ENCODE results near the gene SPINK1.

Gene SPINK1

GRCh38 chr5:147853372-147853987, 22.0 kb upstream of the SPINK1 start:
- Histone ChIP-seq H3K4me1 (ENCODE audit: control insufficient read depth, low read depth, low read length) (no peaks in the 10 kb centered on the region), H3K23ac (ENCODE audit: low read length) (no peak overlapping the region), H2BK5ac (ENCODE audit: low read length) (no peak overlapping the region), H3K79me2 (ENCODE audit: control insufficient read depth, insufficient read depth, low read length) (no peaks in the 10 kb centered on the region), H3K4me3 (ENCODE audit: low read length) (no peak overlapping the region), H3K4me2 (ENCODE audit: low read length) (no peak overlapping the region), H2AK5ac (ENCODE audit: low read length) (no peak overlapping the region), H3K9ac (ENCODE audit: low read length) (no peak overlapping the region), H4K5ac (ENCODE audit: low read length) (no peak overlapping the region), H2BK120ac (ENCODE audit: low read depth, low read length) (no peak overlapping the region), H3K56ac (ENCODE audit: low read length) (no peak overlapping the region), H3K18ac (ENCODE audit: low read length) (no peak overlapping the region), H2BK15ac (replicated peaks; ENCODE audit: low read depth) (no peak overlapping the region), H3K4ac (ENCODE audit: low read depth, low read length) (no peak overlapping the region), H3K27ac (ENCODE audit: low read depth, low read length) (no peak overlapping the region), H3K27me3 (ENCODE audit: insufficient read depth, low read length, poor library complexity) (no peaks in the 10 kb centered on the region), H3K36me3 (ENCODE audit: control insufficient read depth, insufficient read depth, low read length) (no peaks in the 10 kb centered on the region), H3K79me1 (ENCODE audit: low read length) (no peaks in the 10 kb centered on the region), H4K8ac (ENCODE audit: low read depth, low read length) (no peak overlapping the region)
- no CpG with 5 or more reads among the region's 3 CpGs for WGBS (ENCODE audit: extremely low coverage, insufficient coverage, low lambda C conversion rate)
- DNase-seq = no peak

- no peaks in the 10 kb centered on the region for H3K79me2 ChIP-seq (ENCODE audit: control insufficient read depth, insufficient read depth, low read length)
- H3K56ac ChIP-seq (ENCODE audit: low read length) = no peak overlapping the region
- DNase-seq = no peak
- no peak overlapping the region for H3K18ac ChIP-seq (ENCODE audit: low read length)
- no CpG with 5 or more reads among the region's 3 CpGs for WGBS (ENCODE audit: extremely low coverage, insufficient coverage, low lambda C conversion rate)
- no peaks in the 10 kb centered on the region for H3K36me3 ChIP-seq (ENCODE audit: control insufficient read depth, insufficient read depth, low read length)
- H3K4ac ChIP-seq (ENCODE audit: low read depth, low read length) = no peak overlapping the region
- H2BK5ac ChIP-seq (ENCODE audit: low read length) = no peak overlapping the region
- H4K5ac ChIP-seq (ENCODE audit: low read length) = no peak overlapping the region
- H3K27ac ChIP-seq (ENCODE audit: low read depth, low read length) = no peak overlapping the region
- no peaks in the 10 kb centered on the region for H3K4me1 ChIP-seq (ENCODE audit: control insufficient read depth, low read depth, low read length)
- no peak overlapping the region for H4K8ac ChIP-seq (ENCODE audit: low read depth, low read length)
- H3K4me2 ChIP-seq (ENCODE audit: low read length) = no peak overlapping the region
- H3K27me3 ChIP-seq (ENCODE audit: insufficient read depth, low read length, poor library complexity) = no peaks in the 10 kb centered on the region
- H2BK120ac ChIP-seq (ENCODE audit: low read depth, low read length) = no peak overlapping the region
- no peak overlapping the region for H2BK15ac ChIP-seq (replicated peaks; ENCODE audit: low read depth)
- no peak overlapping the region for H3K9ac ChIP-seq (ENCODE audit: low read length)
- no peak overlapping the region for H2AK5ac ChIP-seq (ENCODE audit: low read length)
- no peak overlapping the region for H3K23ac ChIP-seq (ENCODE audit: low read length)
- H3K79me1 ChIP-seq (ENCODE audit: low read length) = no peaks in the 10 kb centered on the region
- no peak overlapping the region for H3K4me3 ChIP-seq (ENCODE audit: low read length)
Measured at GRCh38 chr5:147852365-147852764, 20.9 kb upstream of the SPINK1 start.

GRCh38 chr5:147851578-147851977, 20.1 kb upstream of the SPINK1 start:
- no peaks in the 10 kb centered on the region for H3K79me2 ChIP-seq (ENCODE audit: control insufficient read depth, insufficient read depth, low read length)
- no peak overlapping the region for H3K56ac ChIP-seq (ENCODE audit: low read length)
- H3K4ac ChIP-seq (ENCODE audit: low read depth, low read length) = no peak overlapping the region
- H3K27ac ChIP-seq (ENCODE audit: low read depth, low read length) = no peak overlapping the region
- no peaks in the 10 kb centered on the region for H3K79me1 ChIP-seq (ENCODE audit: low read length)
- no peak for DNase-seq
- no peak overlapping the region for H3K4me3 ChIP-seq (ENCODE audit: low read length)
- no peak overlapping the region for H3K4me2 ChIP-seq (ENCODE audit: low read length)
- no peak overlapping the region for H3K9ac ChIP-seq (ENCODE audit: low read length)
- no peak overlapping the region for H2AK5ac ChIP-seq (ENCODE audit: low read length)
- no peak overlapping the region for H2BK5ac ChIP-seq (ENCODE audit: low read length)
- no peaks in the 10 kb centered on the region for H3K4me1 ChIP-seq (ENCODE audit: control insufficient read depth, low read depth, low read length)
- H4K5ac ChIP-seq (ENCODE audit: low read length) = no peak overlapping the region
- no peak overlapping the region for H2BK120ac ChIP-seq (ENCODE audit: low read depth, low read length)
- no CpG with 5 or more reads among the region's 3 CpGs for WGBS (ENCODE audit: extremely low coverage, insufficient coverage, low lambda C conversion rate)
- H3K27me3 ChIP-seq (ENCODE audit: insufficient read depth, low read length, poor library complexity) = no peaks in the 10 kb centered on the region
- no peak overlapping the region for H4K8ac ChIP-seq (ENCODE audit: low read depth, low read length)
- no peaks in the 10 kb centered on the region for H3K36me3 ChIP-seq (ENCODE audit: control insufficient read depth, insufficient read depth, low read length)
- H2BK15ac ChIP-seq (replicated peaks; ENCODE audit: low read depth) = no peak overlapping the region
- no peak overlapping the region for H3K23ac ChIP-seq (ENCODE audit: low read length)
- H3K18ac ChIP-seq (ENCODE audit: low read length) = no peak overlapping the region

- no peak overlapping the region for H2BK15ac ChIP-seq (replicated peaks; ENCODE audit: low read depth)
- no peak overlapping the region for H2AK5ac ChIP-seq (ENCODE audit: low read length)
- no peak overlapping the region for H3K56ac ChIP-seq (ENCODE audit: low read length)
- no peak overlapping the region for H3K9ac ChIP-seq (ENCODE audit: low read length)
- H3K4me3 ChIP-seq (ENCODE audit: low read length) = no peak overlapping the region
- H3K4me2 ChIP-seq (ENCODE audit: low read length) = no peak overlapping the region
- no peak overlapping the region for H3K4ac ChIP-seq (ENCODE audit: low read depth, low read length)
- H3K27me3 ChIP-seq (ENCODE audit: insufficient read depth, low read length, poor library complexity) = no peaks in the 10 kb centered on the region
- no peak overlapping the region for H4K8ac ChIP-seq (ENCODE audit: low read depth, low read length)
- no peak overlapping the region for H3K23ac ChIP-seq (ENCODE audit: low read length)
- WGBS (ENCODE audit: extremely low coverage, insufficient coverage, low lambda C conversion rate) = no CpG with 5 or more reads among the region's 2 CpGs
- no peaks in the 10 kb centered on the region for H3K79me1 ChIP-seq (ENCODE audit: low read length)
- no peak for DNase-seq
- no peaks in the 10 kb centered on the region for H3K79me2 ChIP-seq (ENCODE audit: control insufficient read depth, insufficient read depth, low read length)
- H4K5ac ChIP-seq (ENCODE audit: low read length) = no peak overlapping the region
- H2BK5ac ChIP-seq (ENCODE audit: low read length) = no peak overlapping the region
- no peak overlapping the region for H3K27ac ChIP-seq (ENCODE audit: low read depth, low read length)
- H3K4me1 ChIP-seq (ENCODE audit: control insufficient read depth, low read depth, low read length) = no peaks in the 10 kb centered on the region
- H3K18ac ChIP-seq (ENCODE audit: low read length) = no peak overlapping the region
- H2BK120ac ChIP-seq (ENCODE audit: low read depth, low read length) = no peak overlapping the region
- H3K36me3 ChIP-seq (ENCODE audit: control insufficient read depth, insufficient read depth, low read length) = no peaks in the 10 kb centered on the region
Measured at GRCh38 chr5:147849226-147849625, 17.8 kb upstream of the SPINK1 start.

GRCh38 chr5:147845618-147846017, 14.1 kb upstream of the SPINK1 start:
- Histone ChIP-seq H3K18ac (ENCODE audit: low read length) (no peak overlapping the region), H4K5ac (ENCODE audit: low read length) (no peak overlapping the region), H3K4ac (ENCODE audit: low read depth, low read length) (no peak overlapping the region), H4K8ac (ENCODE audit: low read depth, low read length) (no peak overlapping the region), H2AK5ac (ENCODE audit: low read length) (no peak overlapping the region), H2BK120ac (ENCODE audit: low read depth, low read length) (no peak overlapping the region), H2BK15ac (replicated peaks; ENCODE audit: low read depth) (no peak overlapping the region), H3K27ac (ENCODE audit: low read depth, low read length) (no peak overlapping the region), H3K4me2 (ENCODE audit: low read length) (no peak overlapping the region), H3K23ac (ENCODE audit: low read length) (no peak overlapping the region), H3K9ac (ENCODE audit: low read length) (no peak overlapping the region), H3K79me1 (ENCODE audit: low read length) (no peaks in the 10 kb centered on the region), H3K56ac (ENCODE audit: low read length) (no peak overlapping the region), H3K36me3 (ENCODE audit: control insufficient read depth, insufficient read depth, low read length) (no peaks in the 10 kb centered on the region), H3K79me2 (ENCODE audit: control insufficient read depth, insufficient read depth, low read length) (no peaks in the 10 kb centered on the region), H3K4me1 (ENCODE audit: control insufficient read depth, low read depth, low read length) (no peaks in the 10 kb centered on the region), H2BK5ac (ENCODE audit: low read length) (no peak overlapping the region), H3K4me3 (ENCODE audit: low read length) (no peak overlapping the region), H3K27me3 (ENCODE audit: insufficient read depth, low read length, poor library complexity) (no peaks in the 10 kb centered on the region)
- WGBS (ENCODE audit: extremely low coverage, insufficient coverage, low lambda C conversion rate) = no CpG with 5 or more reads among the region's 4 CpGs
- DNase-seq = no peak

- H2AK5ac ChIP-seq (ENCODE audit: low read length) = no peak overlapping the region
- H3K18ac ChIP-seq (ENCODE audit: low read length) = no peak overlapping the region
- no peak overlapping the region for H3K4ac ChIP-seq (ENCODE audit: low read depth, low read length)
- H3K27ac ChIP-seq (ENCODE audit: low read depth, low read length) = no peak overlapping the region
- no peaks in the 10 kb centered on the region for H3K27me3 ChIP-seq (ENCODE audit: insufficient read depth, low read length, poor library complexity)
- no peak overlapping the region for H4K5ac ChIP-seq (ENCODE audit: low read length)
- no peak overlapping the region for H3K4me3 ChIP-seq (ENCODE audit: low read length)
- no peaks in the 10 kb centered on the region for H3K79me1 ChIP-seq (ENCODE audit: low read length)
- H2BK5ac ChIP-seq (ENCODE audit: low read length) = no peak overlapping the region
- H3K23ac ChIP-seq (ENCODE audit: low read length) = no peak overlapping the region
- no peak overlapping the region for H4K8ac ChIP-seq (ENCODE audit: low read depth, low read length)
- no peaks in the 10 kb centered on the region for H3K79me2 ChIP-seq (ENCODE audit: control insufficient read depth, insufficient read depth, low read length)
- no CpG with 5 or more reads among the region's 3 CpGs for WGBS (ENCODE audit: extremely low coverage, insufficient coverage, low lambda C conversion rate)
- no peaks in the 10 kb centered on the region for H3K36me3 ChIP-seq (ENCODE audit: control insufficient read depth, insufficient read depth, low read length)
- no peak overlapping the region for H3K56ac ChIP-seq (ENCODE audit: low read length)
- H3K4me2 ChIP-seq (ENCODE audit: low read length) = no peak overlapping the region
- DNase-seq = no peak
- no peak overlapping the region for H3K9ac ChIP-seq (ENCODE audit: low read length)
- no peak overlapping the region for H2BK120ac ChIP-seq (ENCODE audit: low read depth, low read length)
- H2BK15ac ChIP-seq (replicated peaks; ENCODE audit: low read depth) = no peak overlapping the region
- H3K4me1 ChIP-seq (ENCODE audit: control insufficient read depth, low read depth, low read length) = no peaks in the 10 kb centered on the region
Measured at GRCh38 chr5:147844846-147845245, 13.4 kb upstream of the SPINK1 start.

Data from mesendoderm (in vitro differentiated cells).